Stimulated activated CD4-positive, alpha-beta T cell treated with anti-CD3 and anti-CD28 coated beads, TNF-alpha, amount 100 ng/mL, for 24 hours (primary cell): ENCODE measurements around the gene FNDC3B.
"Not testable (repeated sequence)": the region's sequence is repeated elsewhere in the genome, so short reads cannot be mapped to it uniquely, and the experiment has no call there.

ENCODE experiments used
- DNase-seq, 3 experiments: peaks; one replicate each; pipeline ENCODE4 v3.0.0-alpha.2; 2020; ENCODE audit warnings: low read depth in 3 of 3

FNDC3B gene

GRCh38 chr3:172236771-172237742 lies 197.7 kb downstream of the FNDC3B start:
- DNase-seq, result no peak

- no peak for DNase-seq
Observed at GRCh38 chr3:172238188-172238587, 198.8 kb downstream of the FNDC3B start.

- no peak for DNase-seq
Observed at GRCh38 chr3:172239218-172239790, 199.9 kb downstream of the FNDC3B start.

GRCh38 chr3:172241405-172241804 lies 202.0 kb downstream of the FNDC3B start:
- no peak for DNase-seq

- DNase-seq, result not testable (repeated sequence)
Observed at GRCh38 chr3:172242471-172242870, 203.1 kb downstream of the FNDC3B start.

GRCh38 chr3:172243376-172243775 lies 204.0 kb downstream of the FNDC3B start:
- not testable (repeated sequence) for DNase-seq

GRCh38 chr3:172244011-172244410 lies 204.6 kb downstream of the FNDC3B start:
- no peak for DNase-seq

GRCh38 chr3:172245241-172245640 lies 205.9 kb downstream of the FNDC3B start:
- DNase-seq, result no peak

GRCh38 chr3:172246107-172246844 lies 206.9 kb downstream of the FNDC3B start:
- DNase-seq, result no peak

- DNase-seq, result no peak
Observed at GRCh38 chr3:172247525-172248274, 208.3 kb downstream of the FNDC3B start.

- DNase-seq, result no peak
Observed at GRCh38 chr3:172249039-172249438, 209.7 kb downstream of the FNDC3B start.

GRCh38 chr3:172251211-172251610 lies 211.8 kb downstream of the FNDC3B start:
- no peak for DNase-seq

GRCh38 chr3:172253200-172253599 lies 213.8 kb downstream of the FNDC3B start:
- no peak for DNase-seq

GRCh38 chr3:172254542-172254941 lies 215.2 kb downstream of the FNDC3B start:
- DNase-seq, result no peak

- DNase-seq, result not testable (repeated sequence)
Observed at GRCh38 chr3:172255321-172255720, 215.9 kb downstream of the FNDC3B start.

GRCh38 chr3:172256101-172256734 lies 216.8 kb downstream of the FNDC3B start:
- DNase-seq, result no peak

- DNase-seq, result no peak
Observed at GRCh38 chr3:172257648-172258400, 218.4 kb downstream of the FNDC3B start.

GRCh38 chr3:172258624-172259023 lies 219.2 kb downstream of the FNDC3B start:
- no peak for DNase-seq

GRCh38 chr3:172259111-172259541 lies 219.7 kb downstream of the FNDC3B start:
- no peak for DNase-seq

- no peak for DNase-seq
Observed at GRCh38 chr3:172259726-172260248, 220.4 kb downstream of the FNDC3B start.
